C4-2B (cell line): ENCODE measurements around the gene ALDH9A1.

Experiments used
- ZFX ChIP-seq: fragments of 450-650 bp; IDR thresholded peaks from 2 replicates; pipeline ENCODE4 v1.6.1; 2017
- TF ChIP-seq, protein P1 (sequence below): fragments of 450-650 bp; conservative IDR thresholded peaks from 2 replicates; pipeline ENCODE4 v1.5.1; 2017; ENCODE audit warnings: mild to moderate bottlenecking

DNA sequence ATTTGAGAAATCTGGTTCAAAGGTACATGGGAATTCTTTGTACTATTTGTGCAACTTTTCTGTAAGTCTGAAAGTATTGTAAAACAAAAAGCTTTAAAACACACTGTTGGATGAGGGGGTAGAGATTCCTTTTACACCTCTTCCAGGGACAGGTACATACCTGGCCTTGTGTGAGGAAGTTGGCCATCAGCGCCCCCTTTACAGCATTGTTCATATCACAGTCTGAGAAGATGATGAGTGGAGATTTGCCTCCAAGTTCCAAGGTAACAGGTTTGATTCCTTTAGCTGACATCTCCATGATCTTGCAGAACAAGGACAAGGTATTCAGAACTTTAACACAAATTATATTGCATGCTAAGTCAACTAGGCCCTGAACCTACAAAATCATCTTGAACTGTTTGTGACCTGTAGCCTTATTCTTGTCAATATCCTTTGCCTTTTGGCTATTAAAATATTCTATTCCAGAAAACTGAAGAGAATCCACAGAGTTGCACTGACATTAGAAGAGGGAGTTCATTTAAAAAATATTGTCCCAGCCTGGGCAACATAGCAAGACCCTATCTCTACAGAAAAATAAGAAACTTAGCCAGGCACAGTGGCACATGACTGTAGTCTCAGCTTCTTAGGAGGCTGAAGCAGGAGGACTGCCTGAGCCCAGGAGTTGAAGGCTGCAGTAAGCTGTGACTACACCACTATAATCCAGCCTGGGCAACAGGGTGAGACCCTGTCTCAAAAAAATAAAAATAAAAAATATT is 18.9 kb downstream of the ALDH9A1 start:
- TF ChIP-seq, protein P1, sequence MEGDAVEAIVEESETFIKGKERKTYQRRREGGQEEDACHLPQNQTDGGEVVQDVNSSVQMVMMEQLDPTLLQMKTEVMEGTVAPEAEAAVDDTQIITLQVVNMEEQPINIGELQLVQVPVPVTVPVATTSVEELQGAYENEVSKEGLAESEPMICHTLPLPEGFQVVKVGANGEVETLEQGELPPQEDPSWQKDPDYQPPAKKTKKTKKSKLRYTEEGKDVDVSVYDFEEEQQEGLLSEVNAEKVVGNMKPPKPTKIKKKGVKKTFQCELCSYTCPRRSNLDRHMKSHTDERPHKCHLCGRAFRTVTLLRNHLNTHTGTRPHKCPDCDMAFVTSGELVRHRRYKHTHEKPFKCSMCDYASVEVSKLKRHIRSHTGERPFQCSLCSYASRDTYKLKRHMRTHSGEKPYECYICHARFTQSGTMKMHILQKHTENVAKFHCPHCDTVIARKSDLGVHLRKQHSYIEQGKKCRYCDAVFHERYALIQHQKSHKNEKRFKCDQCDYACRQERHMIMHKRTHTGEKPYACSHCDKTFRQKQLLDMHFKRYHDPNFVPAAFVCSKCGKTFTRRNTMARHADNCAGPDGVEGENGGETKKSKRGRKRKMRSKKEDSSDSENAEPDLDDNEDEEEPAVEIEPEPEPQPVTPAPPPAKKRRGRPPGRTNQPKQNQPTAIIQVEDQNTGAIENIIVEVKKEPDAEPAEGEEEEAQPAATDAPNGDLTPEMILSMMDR: 0 out of 2 replicates have a peak, but pooled peaks have one; percentile 7
- TF ChIP-seq ZFX: no peak
